HG03139 (cell line): ENCODE results near the gene CSGALNACT2.
"Not testable (repeated sequence)": the region's sequence is repeated elsewhere in the genome, so short reads cannot be mapped to it uniquely, and the experiment has no call there.

Source experiments
- ATAC-seq: cut with Tn5 transposase; IDR thresholded peaks from one replicate; pipeline ENCODE4 v1.9.1; 2021; ENCODE audit not compliant: unreplicated experiment

The CSGALNACT2 gene

GRCh38 chr10:43136995-43137716, 1.1 kb upstream of the CSGALNACT2 start:
- no peak for ATAC-seq

DNA sequence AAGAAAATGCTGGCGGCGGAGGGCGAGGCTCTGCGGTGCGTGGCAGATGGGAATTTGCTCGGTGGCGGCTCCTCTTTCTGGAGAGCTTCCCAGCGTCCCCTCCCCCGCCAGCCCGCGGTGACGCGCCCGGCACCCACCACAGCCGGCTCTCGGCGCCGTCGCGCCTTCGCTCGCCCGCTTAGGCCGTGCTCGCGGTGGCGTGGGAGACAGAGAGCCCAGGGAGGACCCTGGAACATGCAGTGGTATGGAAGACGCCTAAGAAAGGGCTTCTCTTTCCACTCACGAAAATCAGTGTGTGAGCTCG, 576 bp upstream of the CSGALNACT2 start:
- peak; percentile 15 for ATAC-seq

DNA sequence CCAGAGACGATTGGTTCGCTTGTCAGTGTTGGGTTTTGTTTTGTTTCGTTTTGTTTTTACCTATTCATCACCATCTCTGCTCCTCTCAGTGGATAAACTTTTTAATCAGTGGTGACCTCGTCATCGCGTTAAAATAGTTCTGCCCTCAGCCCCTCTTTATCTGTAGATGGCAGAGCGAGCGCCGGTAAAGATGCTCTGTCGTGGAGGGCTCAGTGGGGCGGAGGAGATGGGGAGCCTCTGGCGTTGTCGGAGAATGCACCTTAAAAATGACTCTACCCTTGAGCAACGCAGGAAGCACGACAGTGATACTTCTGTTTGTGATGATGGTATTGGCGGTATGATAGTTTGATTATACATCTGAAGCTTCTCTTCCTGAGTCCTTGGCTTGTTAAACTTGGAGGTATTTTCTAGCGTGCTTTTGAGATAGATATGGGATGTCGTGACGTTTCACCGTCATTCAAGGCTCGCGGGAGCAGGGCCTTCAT, 554 bp downstream of the CSGALNACT2 start:
- ATAC-seq: peak; percentile 35

- no peak for ATAC-seq
These were observed 3.2 kb downstream of the CSGALNACT2 start for GRCh38 chr10:43141421-43141820.

DNA sequence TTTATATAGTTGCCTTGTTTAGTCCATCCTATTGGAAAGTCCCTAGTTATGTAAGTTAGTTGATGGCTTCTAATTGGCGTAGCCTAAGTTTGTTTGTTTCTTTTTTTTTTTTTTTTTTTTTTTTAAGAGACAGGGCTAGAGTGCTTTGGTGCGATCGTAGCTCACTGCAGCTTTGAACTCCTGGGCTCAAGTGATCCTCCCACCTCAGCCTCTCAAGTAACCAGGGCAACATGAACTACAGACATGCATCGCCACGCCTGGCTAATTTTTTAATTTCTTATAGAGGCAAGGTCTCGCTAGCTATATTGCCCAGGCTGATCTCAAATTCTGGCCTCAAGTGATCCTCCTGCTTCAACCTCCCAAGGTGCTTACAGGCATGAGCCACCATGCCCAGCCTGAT, 7.1 kb downstream of the CSGALNACT2 start:
- no peak for ATAC-seq

- not testable (repeated sequence) for ATAC-seq
These were observed 7.7 kb downstream of the CSGALNACT2 start for GRCh38 chr10:43145936-43146335.

- no peak for ATAC-seq
These were observed 13.1 kb downstream of the CSGALNACT2 start for GRCh38 chr10:43151371-43151770.

DNA sequence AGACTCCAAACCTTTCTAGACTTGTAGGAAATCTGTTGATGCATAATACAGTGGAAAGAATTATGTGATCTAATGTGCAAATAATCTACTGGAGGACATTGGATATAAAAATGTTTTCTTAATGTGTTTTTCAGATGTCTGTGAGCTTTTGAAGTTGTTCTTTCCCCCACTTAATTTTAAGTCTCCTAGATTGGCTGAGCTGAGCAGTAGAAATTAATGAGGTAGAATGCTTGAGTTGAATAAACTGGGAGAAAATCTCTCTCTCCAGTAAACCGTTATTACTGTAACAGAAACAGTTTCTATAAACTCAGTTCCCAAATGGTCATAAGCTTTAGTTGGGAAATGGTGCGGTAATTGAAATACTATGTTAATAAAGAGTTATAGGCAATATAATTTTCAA, 15.7 kb downstream of the CSGALNACT2 start:
- ATAC-seq: no peak

DNA sequence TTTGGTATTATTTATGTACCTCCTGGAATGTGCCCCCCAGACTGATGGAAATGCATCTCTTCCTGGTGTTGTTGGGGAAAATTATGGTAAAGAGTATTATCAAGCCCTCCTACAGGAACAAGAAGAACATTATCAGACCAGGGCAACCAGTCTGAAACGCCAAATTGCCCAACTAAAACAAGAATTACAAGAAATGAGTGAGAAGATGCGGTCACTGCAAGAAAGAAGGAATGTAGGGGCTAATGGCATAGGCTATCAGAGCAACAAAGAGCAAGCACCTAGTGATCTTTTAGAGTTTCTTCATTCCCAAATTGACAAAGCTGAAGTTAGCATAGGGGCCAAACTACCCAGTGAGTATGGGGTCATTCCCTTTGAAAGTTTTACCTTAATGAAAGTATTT, 17.0 kb downstream of the CSGALNACT2 start:
- ATAC-seq: no peak

GRCh38 chr10:43155741-43156140, 17.5 kb downstream of the CSGALNACT2 start:
- no peak for ATAC-seq

DNA sequence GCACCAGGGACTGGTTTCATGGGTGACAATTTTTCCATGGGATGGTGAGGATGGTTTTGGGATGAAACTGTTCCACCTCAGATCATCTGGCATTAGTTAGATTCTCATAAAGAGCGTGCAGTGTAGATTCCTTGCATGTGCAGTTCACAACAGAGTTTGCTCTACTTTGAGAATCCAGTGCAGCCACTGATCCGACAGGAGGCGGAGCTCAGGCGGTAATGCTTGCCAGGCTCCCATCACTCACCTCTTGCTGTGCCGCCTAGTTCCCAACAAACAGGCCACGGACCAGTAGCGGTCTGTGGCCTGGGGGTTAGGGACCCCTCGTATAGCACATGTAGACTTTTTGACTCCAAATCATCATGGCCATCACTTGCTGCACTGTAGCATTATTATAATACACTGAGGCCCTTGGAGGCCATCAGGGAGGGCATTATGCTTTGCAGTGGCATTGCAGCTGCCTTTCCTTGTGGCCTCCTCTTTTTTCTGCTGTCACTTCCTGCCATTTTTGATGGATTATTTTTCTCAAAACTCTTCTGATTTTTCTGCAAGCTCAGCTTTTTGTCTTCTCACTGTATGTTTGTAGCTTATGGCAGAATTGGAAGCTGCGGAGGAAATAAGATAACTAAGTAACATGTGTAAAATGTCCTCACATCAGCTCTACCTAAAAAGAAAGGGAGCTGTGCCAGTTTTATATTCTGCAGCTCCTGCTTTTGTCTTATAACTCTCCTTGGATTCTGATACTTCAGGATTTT, 18.5 kb downstream of the CSGALNACT2 start:
- ATAC-seq: no peak

DNA sequence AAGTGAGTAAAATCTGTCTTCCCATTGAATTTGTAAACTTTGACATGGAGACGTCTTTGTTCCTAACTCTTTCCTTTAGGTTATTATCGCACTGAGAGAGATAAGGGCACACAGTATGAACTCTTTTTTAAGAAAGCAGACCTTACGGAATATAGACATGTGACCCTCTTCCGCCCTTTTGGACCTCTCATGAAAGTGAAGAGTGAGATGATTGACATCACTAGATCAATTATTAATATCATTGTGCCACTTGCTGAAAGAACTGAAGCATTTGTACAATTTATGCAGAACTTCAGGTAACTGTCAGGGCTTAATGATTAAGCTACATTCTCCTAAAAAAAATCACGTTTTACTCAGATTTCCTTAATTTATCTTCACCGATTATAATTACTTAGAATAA, 20.4 kb downstream of the CSGALNACT2 start:
- no peak for ATAC-seq

DNA sequence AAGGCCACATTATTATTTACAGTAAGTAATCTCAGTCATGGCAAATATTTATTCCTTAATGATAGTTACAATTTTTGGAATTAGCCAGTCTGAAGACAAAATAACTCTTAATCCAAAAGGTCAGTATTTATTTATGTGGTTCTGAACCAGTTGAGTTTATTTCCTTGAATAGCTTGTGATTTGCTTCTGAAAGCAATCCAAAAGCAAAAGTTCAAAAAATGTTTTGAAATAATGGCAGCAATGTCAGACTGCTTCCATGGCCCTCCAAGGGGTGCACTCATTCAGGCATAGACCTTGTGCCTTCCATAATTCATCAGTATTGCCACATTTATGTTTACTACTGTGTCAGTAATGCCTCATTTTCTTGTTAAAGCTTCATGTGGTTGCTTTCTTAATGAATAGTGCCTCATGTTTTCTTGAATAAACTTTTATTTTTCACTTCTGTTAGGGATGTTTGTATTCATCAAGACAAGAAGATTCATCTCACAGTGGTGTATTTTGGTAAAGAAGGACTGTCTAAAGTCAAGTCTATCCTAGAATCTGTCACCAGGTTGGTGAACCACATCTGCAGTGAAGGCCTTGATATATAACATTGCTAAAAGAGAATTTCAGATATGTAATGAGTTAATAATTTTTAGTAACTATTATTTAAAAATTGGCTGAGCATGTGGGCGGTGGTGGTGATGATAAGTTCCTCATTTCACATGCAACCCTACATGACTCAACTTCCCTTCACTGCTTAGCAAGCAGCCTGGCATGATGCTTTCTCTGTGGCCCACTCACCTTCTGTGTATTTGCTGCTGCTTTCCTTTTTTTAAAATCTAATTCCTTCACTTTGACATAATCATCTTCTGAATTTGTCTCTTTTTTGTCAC, 22.0 kb downstream of the CSGALNACT2 start:
- peak; percentile 44 for ATAC-seq

DNA sequence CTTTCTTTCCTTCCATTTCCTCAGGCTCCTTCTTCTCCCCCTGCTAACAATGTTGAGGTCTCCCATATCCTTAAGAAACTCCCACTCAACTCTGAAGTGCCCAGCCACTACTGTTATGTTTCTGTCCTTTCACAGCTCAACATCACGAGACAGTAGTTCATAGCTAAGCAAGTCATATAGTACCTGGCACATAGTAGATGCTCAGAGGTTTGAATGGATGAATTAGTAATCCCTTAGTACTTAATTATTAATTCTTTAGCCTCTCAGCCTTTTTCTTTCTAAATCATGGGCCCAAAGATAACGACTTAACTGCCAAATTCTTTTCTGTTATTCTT, 22.6 kb downstream of the CSGALNACT2 start:
- ATAC-seq: peak; percentile 82

GRCh38 chr10:43162604-43163003, 24.4 kb downstream of the CSGALNACT2 start:
- no peak for ATAC-seq

- no peak for ATAC-seq
These were observed 28.1 kb downstream of the CSGALNACT2 start for GRCh38 chr10:43166207-43166879.

- ATAC-seq: peak; percentile 51
These were observed 28.7 kb downstream of the CSGALNACT2 start for GRCh38 chr10:43166880-43167497.

DNA sequence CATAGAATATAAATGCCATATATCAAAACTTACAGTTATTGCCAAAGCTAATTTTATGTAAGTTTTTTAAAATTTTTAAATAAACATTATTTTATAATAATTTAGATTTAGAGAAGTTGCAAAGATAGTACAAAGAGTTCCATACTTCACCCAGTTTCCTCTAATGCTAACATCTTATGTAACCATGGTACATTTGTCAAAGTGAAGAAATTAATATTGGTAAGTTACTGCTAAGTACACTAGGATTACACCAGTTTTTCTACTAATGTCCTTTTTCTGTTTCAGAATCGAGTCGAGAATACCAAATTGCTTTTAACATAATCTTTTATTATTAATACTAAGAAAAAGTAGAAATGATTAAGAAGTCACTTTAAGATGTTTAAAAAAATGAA, 29.2 kb downstream of the CSGALNACT2 start:
- ATAC-seq: no peak

GRCh38 chr10:43170491-43170890, 32.2 kb downstream of the CSGALNACT2 start:
- no peak for ATAC-seq

DNA sequence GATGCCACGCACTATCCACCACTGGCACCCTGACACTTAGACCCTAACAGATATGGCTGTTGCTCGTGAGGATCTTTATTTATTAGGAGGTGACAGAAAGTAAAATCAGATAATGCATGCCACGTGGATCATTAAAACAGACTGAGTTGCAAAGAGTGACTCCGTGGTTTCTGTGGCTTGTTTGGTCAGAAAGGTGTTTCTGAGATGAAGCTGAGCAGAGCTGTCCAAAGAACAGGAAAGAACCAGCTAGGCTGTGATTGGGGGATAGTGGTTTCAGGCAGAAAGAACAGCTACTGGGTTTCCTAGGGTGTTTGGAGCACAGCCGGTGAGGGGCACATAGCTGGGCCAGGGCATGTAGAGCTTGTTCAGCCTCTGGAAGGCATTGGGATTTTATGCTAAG, 34.4 kb downstream of the CSGALNACT2 start:
- no peak for ATAC-seq

- ATAC-seq: no peak
These were observed 34.9 kb downstream of the CSGALNACT2 start for GRCh38 chr10:43173120-43173519.
